T47D (cell line): Measurements from ENCODE around the gene HINT2.

Experiments used
- DNase-seq, 2 experiments: peaks; one replicate each; pipeline versions ENCODE4 v3.0.0 to v3.0.0-alpha.2; 2011 to 2012; ENCODE audit warnings: low read depth in 1 of 2, low spot score in 1 of 2
- JUND ChIP-seq: IDR thresholded peaks from 2 replicates; pipeline ENCODE4 v1.6.1; 2012; ENCODE audit warnings: low read depth
- in situ Hi-C: cut with HindIII; loops from 2 replicates; pipeline ENCODE4 v1.10.0; 2016; ENCODE audit warnings: low sequenced_read_pairs, low pct_unique_long_range_greater_than_20kb

Gene HINT2

GRCh38 chr9:35852267-35852815, 37.5 kb upstream of the HINT2 start:
- TF ChIP-seq JUND = no peak
- DNase-seq = no peak
- in situ Hi-C loops = no loop called here

DNA sequence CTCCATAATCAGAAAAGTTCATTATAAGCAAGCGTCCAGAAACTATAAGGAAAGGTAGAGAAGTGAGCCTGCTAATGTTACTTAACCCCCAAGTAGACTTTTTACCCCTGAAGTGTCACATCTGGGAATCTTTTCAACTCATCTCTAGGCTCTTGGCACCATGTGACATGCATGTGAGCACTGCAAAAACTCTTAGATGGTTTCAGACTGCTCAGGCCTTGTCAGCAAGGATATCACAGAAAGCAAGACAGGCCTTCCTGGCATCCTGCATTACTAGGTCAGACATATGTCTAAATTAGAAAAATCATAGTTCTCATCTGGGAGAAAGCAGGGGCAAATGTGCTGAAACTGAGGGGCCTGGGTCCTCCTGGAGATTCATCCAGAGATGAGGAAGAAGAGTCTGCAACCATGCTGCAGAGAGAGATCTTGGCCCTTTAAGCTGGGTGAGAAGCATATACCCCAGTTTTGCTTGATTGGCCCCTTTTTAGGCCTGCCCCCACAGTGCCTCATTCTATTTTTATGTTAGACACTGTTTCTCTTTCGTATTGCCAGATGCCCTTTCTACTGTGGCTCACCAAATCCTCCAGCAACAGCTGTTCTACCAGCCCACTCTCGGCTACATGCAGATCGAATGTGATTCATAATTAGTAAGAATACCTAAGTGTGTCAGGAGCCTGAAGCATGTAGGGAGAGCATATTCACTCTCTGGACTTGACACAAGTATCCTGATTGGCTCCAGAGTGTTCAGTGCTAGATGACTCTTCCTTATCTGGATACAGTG, 33.1 kb upstream of the HINT2 start:
- DNase-seq = no peak
- no peak for TF ChIP-seq JUND
- in situ Hi-C loops = no loop called here

DNA sequence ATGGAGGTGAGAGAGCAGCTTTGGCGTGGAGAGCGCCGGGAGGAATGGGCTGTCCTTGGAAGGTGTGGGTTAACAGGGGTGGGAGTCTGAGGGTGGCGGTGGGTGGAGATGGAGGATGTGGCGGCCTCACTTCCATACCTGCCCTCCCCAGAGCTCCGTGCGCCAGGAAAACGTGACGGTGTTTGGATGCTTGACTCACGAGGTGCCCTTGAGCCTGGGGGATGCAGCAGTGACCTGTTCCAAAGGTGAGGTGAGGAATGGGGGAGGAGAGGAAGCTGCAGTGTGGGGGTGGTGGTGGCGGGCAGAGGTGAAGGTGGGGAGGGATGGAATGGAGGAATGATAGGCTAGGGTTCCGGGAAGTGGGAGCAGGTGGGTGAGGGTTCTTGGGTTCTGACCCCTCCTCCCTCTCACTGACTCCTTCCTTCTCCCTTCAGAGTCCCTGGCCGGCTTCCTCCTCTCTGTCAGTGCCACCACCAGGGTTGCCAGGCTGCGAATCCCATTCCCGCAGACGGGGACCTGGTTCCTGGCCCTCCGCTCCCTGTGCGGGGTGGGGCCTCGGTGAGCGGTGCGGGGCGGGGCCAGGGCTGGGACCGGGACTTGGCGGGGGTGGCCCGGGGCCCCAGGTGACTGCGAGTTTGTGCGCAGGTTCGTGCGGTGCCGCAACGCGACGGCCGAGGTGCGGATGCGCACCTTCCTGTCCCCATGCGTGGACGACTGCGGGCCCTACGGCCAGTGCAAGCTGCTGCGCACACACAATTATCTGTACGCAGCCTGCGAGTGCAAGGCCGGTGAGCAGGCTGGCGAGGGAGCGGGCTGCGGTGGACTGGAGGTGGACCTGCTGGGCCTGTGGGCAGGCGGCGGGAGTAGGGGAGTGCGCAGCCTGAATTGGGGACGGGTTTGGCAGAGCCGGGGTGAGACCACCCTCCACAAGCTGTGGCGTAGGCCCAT, 31.3 kb upstream of the HINT2 start:
- in situ Hi-C loops = no loop called here
- TF ChIP-seq JUND = no peak

DNA sequence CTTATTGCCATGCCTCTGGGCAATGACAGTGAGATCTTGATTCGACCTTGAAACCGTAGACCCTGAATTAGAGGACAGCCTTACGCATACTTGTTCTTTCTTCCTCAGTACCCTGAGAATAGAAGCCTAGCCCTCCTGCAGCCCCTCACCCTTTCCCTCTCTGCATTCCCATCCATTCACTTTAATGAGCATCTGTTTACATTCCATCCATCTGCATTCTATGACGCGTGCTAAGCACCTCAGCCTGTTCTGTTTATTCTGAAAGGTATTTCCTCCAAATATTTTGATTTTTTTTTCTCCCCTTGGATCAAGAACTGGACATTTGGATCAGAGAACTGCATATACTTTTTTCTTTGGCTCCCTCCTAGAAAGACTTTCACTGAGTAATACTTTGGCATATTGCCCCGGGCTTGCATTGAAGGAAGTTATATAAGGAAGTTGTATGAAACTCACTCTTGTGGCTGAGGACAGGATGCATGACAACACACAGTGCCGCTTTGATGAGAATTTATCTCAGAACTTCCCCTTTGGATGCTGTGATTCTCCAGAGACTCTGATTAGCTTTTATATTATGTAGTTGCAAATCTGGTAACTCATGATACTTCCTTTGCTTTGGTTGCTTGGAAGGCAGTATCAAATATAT, 29.9 kb upstream of the HINT2 start:
- peak; percentile 67 to 74 for DNase-seq
- in situ Hi-C loops = no loop called here
- no peak for TF ChIP-seq JUND

More for the DNA sequence above, 31.3 kb upstream of the HINT2 start:
- DNase-seq = no peak

DNA sequence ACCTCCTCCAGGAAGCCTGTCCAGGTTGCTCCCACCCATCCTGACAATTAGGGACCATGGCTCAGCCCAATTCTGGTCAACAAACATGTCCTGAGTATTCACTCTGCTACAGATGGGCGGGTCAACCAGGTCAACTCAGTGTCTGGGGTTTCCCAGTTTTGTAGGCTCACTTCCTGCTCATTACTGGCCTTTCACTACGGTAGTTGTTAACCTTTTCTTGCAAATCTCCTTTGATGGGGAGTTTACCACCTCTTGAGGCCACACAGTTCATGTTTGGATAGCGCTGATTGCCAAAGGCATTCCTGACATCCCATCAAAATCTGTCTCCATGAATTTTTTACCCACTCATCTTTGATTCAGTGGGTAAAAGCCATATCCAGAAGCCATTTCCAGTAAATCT, 28.0 kb upstream of the HINT2 start:
- in situ Hi-C loops = no loop called here
- DNase-seq = no peak
- TF ChIP-seq JUND = no peak

- TF ChIP-seq JUND = no peak
Observed at GRCh38 chr9:35842020-35842745, 27.3 kb upstream of the HINT2 start.

DNA sequence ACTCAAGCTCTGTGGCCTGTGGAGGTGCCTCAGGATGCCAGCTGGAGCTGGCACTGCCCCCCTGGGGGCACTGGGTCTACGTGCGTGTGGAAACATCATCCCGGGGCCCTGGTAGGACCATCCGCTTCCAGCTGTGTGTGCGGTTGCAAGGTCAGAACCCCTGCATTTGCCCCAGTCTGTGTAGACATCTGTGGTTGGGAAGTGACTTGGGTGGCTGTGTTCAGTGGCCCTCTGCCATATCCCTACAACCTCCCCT, 26.7 kb upstream of the HINT2 start:
- no peak for DNase-seq
- in situ Hi-C loops = no loop called here
- TF ChIP-seq JUND = no peak

More at GRCh38 chr9:35842020-35842745, 27.3 kb upstream of the HINT2 start:
- DNase-seq = no peak
- in situ Hi-C loops = no loop called here

- no peak for DNase-seq
- no peak for TF ChIP-seq JUND
- in situ Hi-C loops = no loop called here
Observed at GRCh38 chr9:35840881-35841644, 26.2 kb upstream of the HINT2 start.

DNA sequence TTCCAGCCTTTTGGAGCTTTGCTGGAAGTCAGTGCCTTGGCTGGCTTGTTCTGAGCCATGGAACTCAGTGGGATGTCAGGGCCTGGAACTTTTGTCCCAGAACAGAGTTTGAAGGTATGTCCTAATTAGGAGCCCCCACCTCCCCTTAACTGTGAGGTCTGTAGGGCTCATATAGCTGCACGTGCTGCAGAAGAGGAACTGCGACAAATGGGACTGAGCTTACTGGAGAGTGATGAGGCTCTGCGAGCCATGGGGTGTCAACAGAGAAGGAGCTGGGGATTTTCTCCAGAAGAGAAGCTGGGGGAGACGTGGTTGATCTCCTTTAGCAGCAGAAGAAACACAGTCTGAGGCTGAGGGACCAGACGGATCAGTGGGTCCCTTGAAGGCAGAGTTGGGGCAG, 25.1 kb upstream of the HINT2 start:
- in situ Hi-C loops = no loop called here
- no peak for TF ChIP-seq JUND

GRCh38 chr9:35836595-35836994, 21.8 kb upstream of the HINT2 start:
- TF ChIP-seq JUND = no peak
- in situ Hi-C loops = no loop called here
- no peak for DNase-seq

More for the DNA sequence above, 25.1 kb upstream of the HINT2 start:
- no peak for DNase-seq

DNA sequence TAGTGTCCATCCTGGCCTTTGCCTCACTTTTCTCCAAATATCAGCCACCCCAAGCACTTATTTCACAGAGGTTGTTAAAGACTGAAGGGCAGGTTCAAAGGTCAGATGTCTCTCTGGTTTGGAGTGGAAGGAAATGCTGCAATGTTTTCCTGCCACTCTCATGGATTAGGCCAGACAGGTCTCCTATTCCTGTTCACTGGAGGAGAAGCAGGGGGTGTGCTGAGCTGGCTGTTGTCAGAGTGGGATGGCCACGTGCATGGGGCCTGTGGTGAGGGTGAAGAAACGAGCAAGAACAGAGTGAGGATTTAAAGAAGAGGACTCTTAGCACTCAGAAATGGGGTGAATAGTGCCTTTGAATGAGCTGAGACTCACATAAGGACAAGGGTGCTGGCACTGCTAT, 20.9 kb upstream of the HINT2 start:
- TF ChIP-seq JUND = no peak
- DNase-seq = no peak
- in situ Hi-C loops = no loop called here
